ENCODE measurements around the gene TRPM3.

TRPM3 gene

DNA sequence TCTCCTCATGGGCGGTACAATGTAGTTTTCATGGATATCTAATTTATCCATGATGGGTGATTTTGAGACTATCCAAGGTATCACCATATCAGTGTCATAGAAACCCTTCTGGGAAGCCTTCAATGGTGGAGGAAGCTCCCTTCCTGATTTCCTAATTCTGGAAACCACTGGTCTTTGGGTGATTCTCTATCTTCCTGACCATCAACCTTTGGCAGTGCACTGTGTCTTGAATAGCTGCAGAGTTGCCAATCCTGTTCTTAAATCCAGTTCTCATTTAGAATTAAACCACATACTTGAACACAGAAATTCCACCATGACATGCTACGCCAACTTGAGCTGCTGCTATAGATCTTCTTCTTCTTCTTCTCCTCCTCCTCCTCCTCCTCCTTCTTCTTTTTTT lies 545.3 kb downstream of the TRPM3 start:
- no peak overlapping the region for H3K27ac ChIP-seq
- H3K9me3 ChIP-seq (ENCODE audit: low read depth, low read length), result no peaks in the 10 kb centered on the region
- no peaks in the 10 kb centered on the region for H3K36me3 ChIP-seq (ENCODE audit: insufficient read depth, low read length)
- H3K9ac ChIP-seq (ENCODE audit: insufficient read length), result no peak overlapping the region
- TF ChIP-seq POLR2AphosphoS5 (IDR thresholded peaks at IDR 0.05; ENCODE audit: borderline replicate concordance, low read depth, low read length) (no peak), EZH2 (IDR thresholded peaks at IDR 0.05) (no peak), FOXP2 (optimal IDR thresholded peaks at IDR 0.05; ENCODE audit: control extremely low read depth, extremely low read length, insufficient read depth) (no peak)
- DNase-seq (ENCODE audit: low read depth, low spot score), result no peak
- no peak overlapping the region for H3K4me3 ChIP-seq

DNA sequence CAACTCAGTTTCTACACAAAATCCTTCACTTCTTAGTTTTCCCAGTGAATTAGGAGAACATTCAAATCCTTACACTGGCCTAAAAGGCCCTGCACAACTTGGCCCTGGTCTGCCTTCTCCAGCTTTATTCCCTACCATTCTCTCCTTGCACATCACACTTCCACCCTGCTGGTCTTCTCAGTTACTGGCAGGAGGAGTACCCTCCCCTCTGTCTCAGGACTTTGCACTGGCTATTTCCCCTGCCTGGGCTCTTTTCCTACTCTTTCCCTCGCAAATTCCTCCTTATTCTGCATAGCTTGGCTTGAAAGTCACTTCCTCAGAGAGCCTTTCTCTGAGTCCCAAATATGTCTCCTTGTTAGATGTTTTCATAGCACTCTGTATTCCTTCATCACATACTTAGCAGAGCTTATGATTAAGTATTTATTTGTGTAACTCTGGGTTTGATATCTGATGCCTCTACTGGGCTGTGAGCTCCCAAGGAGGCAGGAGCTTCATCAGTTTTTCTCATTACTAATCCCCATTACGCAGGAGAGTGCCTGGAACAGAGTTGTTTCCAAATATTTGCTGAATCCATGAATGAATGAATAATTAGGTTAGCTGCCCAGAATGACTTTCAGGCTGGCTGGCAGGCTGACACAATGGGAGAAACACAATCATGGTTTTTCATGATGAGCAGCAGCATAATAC lies 547.1 kb downstream of the TRPM3 start:
- H3K9me3 ChIP-seq (ENCODE audit: low read depth, low read length), result no peaks in the 10 kb centered on the region
- H3K36me3 ChIP-seq (ENCODE audit: insufficient read depth, low read length), result no peaks in the 10 kb centered on the region
- TF ChIP-seq FOXP2 (optimal IDR thresholded peaks at IDR 0.05; ENCODE audit: control extremely low read depth, extremely low read length, insufficient read depth), result no peak
- no peak for TF ChIP-seq POLR2AphosphoS5 (IDR thresholded peaks at IDR 0.05; ENCODE audit: borderline replicate concordance, low read depth, low read length)
- TF ChIP-seq EZH2 (IDR thresholded peaks at IDR 0.05), result no peak
- no peak overlapping the region for H3K27ac ChIP-seq
- H3K9ac ChIP-seq (ENCODE audit: insufficient read length), result no peak overlapping the region
- no peak for DNase-seq (ENCODE audit: low read depth, low spot score)
- no peak overlapping the region for H3K4me3 ChIP-seq

DNA sequence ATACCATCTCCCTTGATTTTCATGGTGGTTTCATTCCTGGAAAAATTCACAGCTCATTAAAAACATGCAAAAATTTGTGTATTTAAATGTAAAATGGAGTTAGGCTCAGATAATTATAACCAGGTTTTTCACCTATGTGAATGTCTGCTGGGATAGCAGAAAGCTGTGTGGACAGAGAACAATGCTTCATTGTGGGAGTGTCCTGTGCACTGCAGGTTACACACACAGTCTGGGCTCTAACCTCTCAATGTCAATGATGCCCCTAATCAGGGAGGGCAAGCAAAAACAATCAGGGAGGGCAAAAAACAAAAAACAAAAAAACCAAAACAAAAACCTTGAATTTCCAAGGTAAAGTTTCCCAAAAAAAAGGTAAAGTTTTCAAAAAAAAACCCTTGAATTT lies 548.1 kb downstream of the TRPM3 start:
- H3K9ac ChIP-seq (ENCODE audit: insufficient read length), result no peak overlapping the region
- TF ChIP-seq EZH2 (IDR thresholded peaks at IDR 0.05) (no peak), FOXP2 (optimal IDR thresholded peaks at IDR 0.05; ENCODE audit: control extremely low read depth, extremely low read length, insufficient read depth) (no peak), POLR2AphosphoS5 (IDR thresholded peaks at IDR 0.05; ENCODE audit: borderline replicate concordance, low read depth, low read length) (no peak)
- no peaks in the 10 kb centered on the region for H3K9me3 ChIP-seq (ENCODE audit: low read depth, low read length)
- DNase-seq (ENCODE audit: low read depth, low spot score), result no peak
- no peaks in the 10 kb centered on the region for H3K36me3 ChIP-seq (ENCODE audit: insufficient read depth, low read length)
- H3K27ac ChIP-seq, result no peak overlapping the region
- H3K4me3 ChIP-seq, result no peak overlapping the region

DNA sequence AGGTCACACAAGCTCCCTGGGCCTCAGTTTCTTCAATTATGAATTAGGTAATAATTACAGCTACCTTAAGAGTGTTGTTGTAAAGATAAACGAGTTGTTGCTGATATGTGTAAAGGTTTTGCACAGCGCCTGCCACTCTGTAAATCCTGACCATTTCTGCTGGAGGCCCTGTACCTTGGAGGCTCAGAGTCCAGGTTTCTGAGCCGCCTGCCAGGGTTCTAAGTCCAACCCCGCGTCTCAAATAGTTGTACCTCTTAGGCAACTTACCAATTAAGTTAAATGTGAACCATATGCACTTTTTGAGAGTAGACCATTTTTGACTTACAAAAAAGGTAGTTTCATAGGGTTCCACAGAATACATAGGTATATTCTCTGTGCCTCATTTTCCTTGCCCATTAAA lies 550.2 kb downstream of the TRPM3 start:
- Histone ChIP-seq H3K9ac (ENCODE audit: insufficient read length) (no peak overlapping the region), H3K36me3 (ENCODE audit: insufficient read depth, low read length) (no peaks in the 10 kb centered on the region), H3K4me3 (no peak overlapping the region), H3K9me3 (ENCODE audit: low read depth, low read length) (no peaks in the 10 kb centered on the region), H3K27ac (no peak overlapping the region)
- TF ChIP-seq FOXP2 (optimal IDR thresholded peaks at IDR 0.05; ENCODE audit: control extremely low read depth, extremely low read length, insufficient read depth) (no peak), POLR2AphosphoS5 (IDR thresholded peaks at IDR 0.05; ENCODE audit: borderline replicate concordance, low read depth, low read length) (no peak), EZH2 (IDR thresholded peaks at IDR 0.05) (no peak)
- no peak for DNase-seq (ENCODE audit: low read depth, low spot score)

DNA sequence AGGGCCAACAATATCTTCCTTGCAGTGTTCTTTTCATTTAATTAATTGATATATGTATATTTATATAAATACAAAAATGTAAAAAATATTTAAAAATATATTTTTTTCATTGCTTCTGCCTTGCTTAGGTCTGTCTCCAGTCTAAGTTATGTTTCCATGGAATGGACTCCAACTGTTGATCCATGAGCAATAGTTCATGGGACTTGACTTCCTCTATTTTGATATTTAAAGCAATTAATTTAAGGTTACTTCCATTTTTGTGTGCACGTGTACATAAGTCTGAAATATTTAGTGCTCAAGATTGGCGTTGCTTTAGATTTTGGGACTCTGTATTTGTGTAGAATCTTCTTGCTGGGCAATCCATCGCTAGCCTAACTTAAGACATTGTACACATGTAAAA lies 551.6 kb downstream of the TRPM3 start:
- Histone ChIP-seq H3K9me3 (ENCODE audit: low read depth, low read length) (no peaks in the 10 kb centered on the region), H3K9ac (ENCODE audit: insufficient read length) (no peak overlapping the region), H3K27ac (no peak overlapping the region), H3K4me3 (no peak overlapping the region), H3K36me3 (ENCODE audit: insufficient read depth, low read length) (no peaks in the 10 kb centered on the region)
- DNase-seq (ENCODE audit: low read depth, low spot score), result no peak
- TF ChIP-seq EZH2 (IDR thresholded peaks at IDR 0.05), result no peak
- no peak for TF ChIP-seq FOXP2 (optimal IDR thresholded peaks at IDR 0.05; ENCODE audit: control extremely low read depth, extremely low read length, insufficient read depth)
- TF ChIP-seq POLR2AphosphoS5 (IDR thresholded peaks at IDR 0.05; ENCODE audit: borderline replicate concordance, low read depth, low read length), result no peak

DNA sequence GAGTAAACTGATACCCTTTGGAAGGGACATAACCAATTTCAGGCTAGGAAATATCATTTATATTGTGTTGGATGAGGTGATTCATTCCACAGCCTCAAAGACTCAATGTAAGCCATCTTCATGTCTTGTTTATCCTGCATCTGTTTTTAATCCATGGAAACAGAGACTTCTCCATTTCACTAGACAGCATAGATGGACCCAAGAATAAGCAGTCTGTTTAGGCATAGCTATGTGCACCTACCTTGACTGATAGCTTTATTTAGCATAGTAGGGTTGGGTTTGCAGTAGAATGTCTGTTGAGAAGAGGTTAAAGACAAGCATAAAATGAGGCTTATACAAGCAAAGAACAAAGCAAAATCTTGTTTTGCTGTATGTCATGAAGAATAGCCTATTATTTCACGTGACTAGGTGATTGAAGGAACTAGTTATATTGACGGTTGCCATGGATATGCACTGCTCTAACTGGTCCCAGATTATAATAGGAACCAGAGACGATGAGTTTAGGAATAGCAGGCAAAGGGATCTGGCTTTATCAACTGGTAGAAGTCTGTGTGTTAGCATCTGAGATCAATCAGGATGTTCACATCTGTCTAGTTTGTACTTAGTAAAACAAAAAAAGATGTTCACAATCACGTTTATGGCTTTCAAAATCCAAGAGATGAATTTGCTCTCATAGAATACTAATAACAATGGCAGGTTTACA lies 552.2 kb downstream of the TRPM3 start:
- no peak overlapping the region for H3K4me3 ChIP-seq
- H3K9me3 ChIP-seq (ENCODE audit: low read depth, low read length), result no peaks in the 10 kb centered on the region
- TF ChIP-seq EZH2 (IDR thresholded peaks at IDR 0.05), result no peak
- TF ChIP-seq FOXP2 (optimal IDR thresholded peaks at IDR 0.05; ENCODE audit: control extremely low read depth, extremely low read length, insufficient read depth), result no peak
- no peak for TF ChIP-seq POLR2AphosphoS5 (IDR thresholded peaks at IDR 0.05; ENCODE audit: borderline replicate concordance, low read depth, low read length)
- no peak overlapping the region for H3K9ac ChIP-seq (ENCODE audit: insufficient read length)
- no peaks in the 10 kb centered on the region for H3K36me3 ChIP-seq (ENCODE audit: insufficient read depth, low read length)
- H3K27ac ChIP-seq, result no peak overlapping the region
- no peak for DNase-seq (ENCODE audit: low read depth, low spot score)

DNA sequence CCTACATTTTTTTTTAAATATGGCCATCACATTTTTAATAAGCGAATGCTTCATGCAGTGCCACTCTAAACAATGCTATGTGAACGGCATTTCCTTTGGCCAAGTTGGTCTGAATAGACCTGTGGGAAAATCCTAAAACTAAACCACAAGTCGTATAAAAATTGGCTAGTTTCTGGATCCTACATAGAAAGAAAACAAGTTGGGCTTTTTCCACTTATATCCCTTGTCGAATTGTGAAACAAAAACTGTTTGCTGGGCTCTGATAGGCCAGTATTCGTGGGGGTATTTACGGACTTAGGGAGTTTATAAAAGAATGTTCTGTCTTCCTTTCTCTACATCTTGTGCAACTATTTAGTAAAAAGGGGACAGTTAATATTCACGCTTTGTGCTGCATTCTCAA lies 553.9 kb downstream of the TRPM3 start:
- Histone ChIP-seq H3K4me3 (no peak overlapping the region), H3K9me3 (ENCODE audit: low read depth, low read length) (no peaks in the 10 kb centered on the region), H3K9ac (ENCODE audit: insufficient read length) (no peak overlapping the region), H3K36me3 (ENCODE audit: insufficient read depth, low read length) (no peaks in the 10 kb centered on the region), H3K27ac (no peak overlapping the region)
- no peak for TF ChIP-seq EZH2 (IDR thresholded peaks at IDR 0.05)
- no peak for TF ChIP-seq POLR2AphosphoS5 (IDR thresholded peaks at IDR 0.05; ENCODE audit: borderline replicate concordance, low read depth, low read length)
- TF ChIP-seq FOXP2 (optimal IDR thresholded peaks at IDR 0.05; ENCODE audit: control extremely low read depth, extremely low read length, insufficient read depth), result no peak
- no peak for DNase-seq (ENCODE audit: low read depth, low spot score)

DNA sequence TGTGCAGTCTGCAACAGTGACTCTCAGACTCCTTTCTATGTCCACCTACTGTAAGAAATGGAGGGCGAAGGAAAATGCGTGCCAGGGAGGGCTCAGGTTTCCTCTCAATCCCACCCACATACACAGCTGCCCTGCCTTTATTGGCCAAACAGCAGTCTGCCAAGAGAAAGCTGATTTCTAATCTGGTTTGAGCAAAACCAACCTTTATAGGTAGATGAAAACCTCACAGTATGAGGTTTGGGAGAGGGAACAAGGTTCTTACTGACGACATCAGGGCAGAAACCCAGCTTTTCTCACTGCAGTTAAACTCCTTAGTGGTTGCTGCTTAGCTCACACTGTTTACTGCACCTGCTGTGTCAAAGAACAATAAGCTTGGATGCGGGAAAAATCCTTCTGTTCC lies 554.7 kb downstream of the TRPM3 start:
- H3K9me3 ChIP-seq (ENCODE audit: low read depth, low read length), result no peaks in the 10 kb centered on the region
- no peak overlapping the region for H3K9ac ChIP-seq (ENCODE audit: insufficient read length)
- TF ChIP-seq EZH2 (IDR thresholded peaks at IDR 0.05) (no peak), FOXP2 (optimal IDR thresholded peaks at IDR 0.05; ENCODE audit: control extremely low read depth, extremely low read length, insufficient read depth) (no peak), POLR2AphosphoS5 (IDR thresholded peaks at IDR 0.05; ENCODE audit: borderline replicate concordance, low read depth, low read length) (no peak)
- H3K36me3 ChIP-seq (ENCODE audit: insufficient read depth, low read length), result no peaks in the 10 kb centered on the region
- no peak overlapping the region for H3K4me3 ChIP-seq
- DNase-seq (ENCODE audit: low read depth, low spot score), result no peak
- H3K27ac ChIP-seq, result no peak overlapping the region
